NT2/D1 (cell line): ENCODE results near the gene HNRNPA2B1.

ENCODE experiments used
- DNase-seq: peaks from one replicate; pipeline ENCODE4 v3.0.0-alpha.2; 2011; ENCODE audit warnings: low read depth, low spot score
- H3K27me3 ChIP-seq: 2 replicates; pipeline ENCODE4 v1.6.0; 2011; ENCODE audit warnings: mild to moderate bottlenecking; ENCODE audit not compliant: insufficient read length, insufficient read depth
- H3K36me3 ChIP-seq: 2 replicates; pipeline ENCODE4 v1.6.1; 2011; ENCODE audit warnings: mild to moderate bottlenecking, low read length, mixed read lengths; ENCODE audit not compliant: insufficient read depth, insufficient read length
- H3K4me1 ChIP-seq: 2 replicates; pipeline ENCODE4 v1.5.1; 2011; ENCODE audit not compliant: insufficient read depth, insufficient read length
- H3K4me3 ChIP-seq: 2 replicates; pipeline ENCODE4 v1.5.1; 2011; ENCODE audit warnings: low read depth; ENCODE audit not compliant: insufficient read length
- H3K9ac ChIP-seq: 2 replicates; pipeline ENCODE4 v1.6.0; 2011; ENCODE audit warnings: low read depth; ENCODE audit not compliant: insufficient read length
- H3K9me3 ChIP-seq: 2 replicates; pipeline ENCODE4 v1.5.1; 2011; ENCODE audit warnings: mild to moderate bottlenecking, low read length; ENCODE audit not compliant: insufficient read depth
- SUZ12 ChIP-seq: IDR thresholded peaks from 2 replicates; pipeline ENCODE4 v1.6.1; 2011; ENCODE audit not compliant: insufficient read length, insufficient read depth; ENCODE audit errors: extremely low read depth
- YY1 ChIP-seq: IDR thresholded peaks from 2 replicates; pipeline ENCODE4 v1.6.1; 2011; ENCODE audit not compliant: insufficient read length, insufficient read depth
- ZNF274 ChIP-seq: IDR thresholded peaks from 2 replicates; pipeline ENCODE4 v1.6.1; 2011; ENCODE audit warnings: mild to moderate bottlenecking, low read depth, low read length

HNRNPA2B1 gene

DNA sequence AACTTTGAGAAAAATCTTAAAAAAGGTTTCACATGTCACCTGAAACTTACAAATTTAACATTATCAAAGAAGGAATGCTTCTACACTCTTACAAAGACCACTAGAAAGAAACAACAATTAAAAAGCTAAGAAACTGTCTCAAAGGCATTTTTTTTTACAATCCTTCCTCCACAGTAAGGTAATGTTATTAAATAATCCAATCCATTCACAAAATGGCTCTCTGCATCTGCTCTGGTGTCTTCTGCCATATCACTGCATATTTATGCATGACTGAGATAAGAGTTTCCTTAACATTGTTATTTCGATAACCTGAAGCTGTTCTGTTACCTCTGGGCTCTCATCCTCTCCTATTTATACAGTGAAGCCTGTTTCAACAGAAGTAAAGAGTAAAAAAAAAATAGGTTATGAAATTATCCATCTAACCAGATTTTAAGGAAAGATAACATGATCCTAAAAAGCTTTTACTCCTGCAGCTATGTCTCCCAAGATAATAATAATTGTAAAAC is 8.5 kb downstream of the HNRNPA2B1 start:
- Histone ChIP-seq H3K36me3 (peaks cover 96% of the 10 kb centered on the region), H3K9me3 (no peaks in the 10 kb centered on the region), H3K9ac (no peak overlapping the region), H3K27me3 (no peaks in the 10 kb centered on the region), H3K4me1 (no peaks in the 10 kb centered on the region), H3K4me3 (no peak overlapping the region)
- no peak for TF ChIP-seq YY1
- no peak for TF ChIP-seq ZNF274
- TF ChIP-seq SUZ12 = no peak
- DNase-seq = no peak

GRCh38 chr7:26191233-26191973 is 9.1 kb downstream of the HNRNPA2B1 start:
- TF ChIP-seq SUZ12 (no peak), YY1 (no peak), ZNF274 (no peak)
- Histone ChIP-seq H3K27me3 (no peaks in the 10 kb centered on the region), H3K36me3 (peaks cover 96% of the 10 kb centered on the region), H3K4me3 (no peak overlapping the region), H3K9me3 (no peaks in the 10 kb centered on the region), H3K4me1 (no peaks in the 10 kb centered on the region), H3K9ac (no peak overlapping the region)
- no peak for DNase-seq

DNA sequence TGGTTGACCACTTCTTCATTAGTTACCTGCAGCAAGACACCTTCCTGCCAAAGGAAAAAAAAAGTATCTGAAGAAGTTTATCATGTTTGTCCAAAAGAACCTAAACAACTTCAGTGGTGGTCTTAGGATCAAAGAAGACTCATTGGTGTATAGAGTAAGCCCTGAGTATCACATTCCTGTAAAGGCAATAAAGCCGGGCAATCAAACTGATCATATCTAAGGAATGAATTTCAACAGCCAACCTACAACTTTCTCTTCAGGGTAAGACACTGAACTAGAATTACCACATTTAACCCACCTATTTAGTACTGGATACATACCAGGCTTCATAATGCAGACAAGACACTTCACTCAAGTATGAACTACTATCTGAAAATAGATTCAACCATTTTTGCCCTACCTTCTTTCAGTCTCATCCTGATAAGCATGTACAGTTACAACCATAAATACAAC is 10.1 kb downstream of the HNRNPA2B1 start:
- Histone ChIP-seq H3K9ac (no peak overlapping the region), H3K4me1 (no peaks in the 10 kb centered on the region), H3K36me3 (peaks cover 88% of the 10 kb centered on the region)

GRCh38 chr7:26189697-26190096 is 10.8 kb downstream of the HNRNPA2B1 start:
- no peak overlapping the region for H3K9ac ChIP-seq
- H3K27me3 ChIP-seq = no peaks in the 10 kb centered on the region
- no peak for TF ChIP-seq SUZ12
- no peak for TF ChIP-seq ZNF274
- TF ChIP-seq YY1 = no peak
- DNase-seq = no peak
- H3K36me3 ChIP-seq = peaks cover 90% of the 10 kb centered on the region
- H3K4me3 ChIP-seq = no peak overlapping the region
- no peaks in the 10 kb centered on the region for H3K9me3 ChIP-seq
- no peaks in the 10 kb centered on the region for H3K4me1 ChIP-seq

More for the DNA sequence above, 10.1 kb downstream of the HNRNPA2B1 start:
- no peak overlapping the region for H3K4me3 ChIP-seq
- no peaks in the 10 kb centered on the region for H3K9me3 ChIP-seq
- no peaks in the 10 kb centered on the region for H3K27me3 ChIP-seq
- DNase-seq = no peak
- TF ChIP-seq SUZ12 (no peak), YY1 (no peak), ZNF274 (no peak)

DNA sequence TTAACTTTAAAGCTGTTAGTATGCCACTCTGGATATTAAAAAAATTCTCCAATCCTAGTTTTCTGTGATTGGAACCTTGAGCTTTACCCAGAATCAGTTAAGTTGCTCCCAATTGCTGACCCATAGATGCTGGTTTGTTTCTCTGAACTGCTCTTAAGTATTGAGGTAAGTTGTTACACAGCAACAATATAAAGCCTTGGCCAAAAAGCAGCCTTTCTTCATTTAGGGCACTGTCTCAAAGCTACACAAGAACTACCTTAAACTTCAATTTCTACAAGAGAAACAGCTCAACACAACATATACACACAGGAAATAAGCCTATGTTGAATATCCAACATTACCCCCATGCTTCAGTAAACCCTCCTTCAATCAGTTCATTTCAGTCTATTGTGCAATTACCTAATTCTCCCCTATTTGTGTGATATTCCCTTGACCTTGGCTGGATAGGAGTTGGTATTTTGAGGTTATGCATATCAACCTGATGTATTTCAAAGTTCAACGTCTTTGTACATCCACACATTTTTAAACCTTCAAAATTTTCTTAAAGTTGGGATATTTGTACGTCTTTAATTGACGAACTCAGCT is 11.5 kb downstream of the HNRNPA2B1 start:
- TF ChIP-seq ZNF274 = no peak
- no peak for TF ChIP-seq SUZ12
- TF ChIP-seq YY1 = no peak
- no peaks in the 10 kb centered on the region for H3K4me1 ChIP-seq
- no peaks in the 10 kb centered on the region for H3K27me3 ChIP-seq
- no peak overlapping the region for H3K9ac ChIP-seq
- DNase-seq = no peak
- no peaks in the 10 kb centered on the region for H3K9me3 ChIP-seq
- no peak overlapping the region for H3K4me3 ChIP-seq
- peaks cover 85% of the 10 kb centered on the region for H3K36me3 ChIP-seq

GRCh38 chr7:26188206-26188956 is 12.2 kb downstream of the HNRNPA2B1 start:
- H3K9me3 ChIP-seq = no peaks in the 10 kb centered on the region
- no peaks in the 10 kb centered on the region for H3K4me1 ChIP-seq
- peaks cover 78% of the 10 kb centered on the region for H3K36me3 ChIP-seq
- no peaks in the 10 kb centered on the region for H3K27me3 ChIP-seq
- no peak for TF ChIP-seq SUZ12
- TF ChIP-seq YY1 = no peak
- TF ChIP-seq ZNF274 = no peak
- H3K9ac ChIP-seq = no peak overlapping the region
- no peak for DNase-seq
- H3K4me3 ChIP-seq = no peak overlapping the region
